ENCODE results near the gene ARSK.

The ARSK gene

GRCh38 chr5:95531491-95531890 is 23.4 kb upstream of the ARSK start:
- no peak overlapping the region for H3K4me2 ChIP-seq (ENCODE audit: insufficient read depth, low read length)
- no peaks in the 10 kb centered on the region for H3K4me1 ChIP-seq (ENCODE audit: insufficient read depth, low read length)
- peaks cover 2% of the 10 kb centered on the region; the same call in 1 of the 2 replicates for H3K79me2 ChIP-seq (ENCODE audit: insufficient read depth, low read length)
- ATAC-seq (ENCODE audit: insufficient read depth, low read depth), result no peak
- peaks cover 73% of the 10 kb centered on the region for H3K36me3 ChIP-seq (ENCODE audit: insufficient read depth, low read length)
- no peaks in the 10 kb centered on the region for H3K27me3 ChIP-seq (ENCODE audit: insufficient read depth, low read length, poor library complexity)
- TF ChIP-seq CTCF (IDR thresholded peaks at IDR 0.05; ENCODE audit: borderline replicate concordance, extremely low read depth, low read length, poor library complexity, severe bottlenecking), result no peak
- no peak for TF ChIP-seq EZH2 (IDR thresholded peaks at IDR 0.05; ENCODE audit: borderline replicate concordance, low read depth, low read length, severe bottlenecking)
- no peak overlapping the region for H3K27ac ChIP-seq (ENCODE audit: low read length)
- no peak for DNase-seq
- H3K9ac ChIP-seq (ENCODE audit: low read depth, low read length), result no peak overlapping the region
- no peak overlapping the region for H2AFZ ChIP-seq (ENCODE audit: low read depth, low read length)
- no peaks in the 10 kb centered on the region for H3K9me3 ChIP-seq (ENCODE audit: insufficient read depth, low read length, severe bottlenecking)
- no peaks in the 10 kb centered on the region for H4K20me1 ChIP-seq (ENCODE audit: insufficient read depth, low read length)
- no peak overlapping the region for H3K4me3 ChIP-seq (ENCODE audit: low read depth in 1 of 2, low read length in 2 of 2)

GRCh38 chr5:95532415-95532814 is 22.5 kb upstream of the ARSK start:
- Histone ChIP-seq H3K27ac (ENCODE audit: low read length) (no peak overlapping the region), H3K4me3 (ENCODE audit: low read depth in 1 of 2, low read length in 2 of 2) (no peak overlapping the region), H3K4me2 (ENCODE audit: insufficient read depth, low read length) (no peak overlapping the region), H4K20me1 (ENCODE audit: insufficient read depth, low read length) (no peaks in the 10 kb centered on the region), H2AFZ (ENCODE audit: low read depth, low read length) (no peak overlapping the region), H3K9me3 (ENCODE audit: insufficient read depth, low read length, severe bottlenecking) (no peaks in the 10 kb centered on the region), H3K79me2 (ENCODE audit: insufficient read depth, low read length) (peaks cover 2% of the 10 kb centered on the region; the same call in 1 of the 2 replicates), H3K9ac (ENCODE audit: low read depth, low read length) (no peak overlapping the region), H3K36me3 (ENCODE audit: insufficient read depth, low read length) (peaks cover 75% of the 10 kb centered on the region), H3K27me3 (ENCODE audit: insufficient read depth, low read length, poor library complexity) (no peaks in the 10 kb centered on the region), H3K4me1 (ENCODE audit: insufficient read depth, low read length) (no peaks in the 10 kb centered on the region)
- no peak for DNase-seq
- no peak for TF ChIP-seq EZH2 (IDR thresholded peaks at IDR 0.05; ENCODE audit: borderline replicate concordance, low read depth, low read length, severe bottlenecking)
- TF ChIP-seq CTCF (IDR thresholded peaks at IDR 0.05; ENCODE audit: borderline replicate concordance, extremely low read depth, low read length, poor library complexity, severe bottlenecking), result no peak
- no peak for ATAC-seq (ENCODE audit: insufficient read depth, low read depth)

- peaks cover 74% of the 10 kb centered on the region for H3K36me3 ChIP-seq (ENCODE audit: insufficient read depth, low read length)
Measured at GRCh38 chr5:95533106-95533505, 21.8 kb upstream of the ARSK start.

More at GRCh38 chr5:95533106-95533505, 21.8 kb upstream of the ARSK start:
- no peaks in the 10 kb centered on the region for H3K9me3 ChIP-seq (ENCODE audit: insufficient read depth, low read length, severe bottlenecking)
- H3K4me2 ChIP-seq (ENCODE audit: insufficient read depth, low read length), result no peak overlapping the region
- peaks cover 2% of the 10 kb centered on the region; the same call in 1 of the 2 replicates for H3K79me2 ChIP-seq (ENCODE audit: insufficient read depth, low read length)
- ATAC-seq (ENCODE audit: insufficient read depth, low read depth), result no peak
- H3K9ac ChIP-seq (ENCODE audit: low read depth, low read length), result no peak overlapping the region
- no peak overlapping the region for H3K27ac ChIP-seq (ENCODE audit: low read length)
- H3K4me3 ChIP-seq (ENCODE audit: low read depth in 1 of 2, low read length in 2 of 2), result no peak overlapping the region
- TF ChIP-seq CTCF (IDR thresholded peaks at IDR 0.05; ENCODE audit: borderline replicate concordance, extremely low read depth, low read length, poor library complexity, severe bottlenecking), result no peak
- TF ChIP-seq EZH2 (IDR thresholded peaks at IDR 0.05; ENCODE audit: borderline replicate concordance, low read depth, low read length, severe bottlenecking), result no peak
- no peaks in the 10 kb centered on the region for H4K20me1 ChIP-seq (ENCODE audit: insufficient read depth, low read length)
- H3K4me1 ChIP-seq (ENCODE audit: insufficient read depth, low read length), result no peaks in the 10 kb centered on the region
- no peaks in the 10 kb centered on the region for H3K27me3 ChIP-seq (ENCODE audit: insufficient read depth, low read length, poor library complexity)
- no peak overlapping the region for H2AFZ ChIP-seq (ENCODE audit: low read depth, low read length)
- no peak for DNase-seq
